H9 (cell line): ENCODE data around the gene ARL13B. TPM values are rescaled to one million over a fixed set of nuclear protein-coding genes. Genes with fewer than 3 reads are reported as not detected.
A peak's percentile ranks its signal among the peaks of the same experiment; 100 is the strongest.

ENCODE experiments used
- DNase-seq: peaks from one replicate; pipeline ENCODE4 v3.0.0-alpha.2; 2017
- H2AFZ ChIP-seq: one replicate; pipeline ENCODE4 v1.6.1; 2013; ENCODE audit warnings: mild to moderate bottlenecking, low read length, control low read depth, moderate library complexity
- H2AK5ac ChIP-seq: 2 replicates; pipeline ENCODE4 v1.6.1; 2013; ENCODE audit warnings: low read length, control low read depth, mixed read lengths; ENCODE audit not compliant: insufficient read length
- H2BK120ac ChIP-seq: one replicate; pipeline ENCODE4 v1.6.1; 2013; ENCODE audit warnings: low read depth, mild to moderate bottlenecking, low read length, control low read depth, inconsistent platforms; ENCODE audit not compliant: poor library complexity, severe bottlenecking
- H2BK12ac ChIP-seq: 2 replicates; pipeline ENCODE4 v1.6.1; 2013; ENCODE audit warnings: low read length, control low read depth, mixed read lengths, low read depth; ENCODE audit not compliant: insufficient read length
- H2BK15ac ChIP-seq: 2 replicates; pipeline ENCODE4 v1.6.1; 2013; ENCODE audit warnings: low read depth, low read length, control low read depth
- H2BK20ac ChIP-seq: one replicate; pipeline ENCODE4 v1.6.1; 2013; ENCODE audit warnings: low read depth, mild to moderate bottlenecking, low read length, control low read depth, inconsistent platforms; ENCODE audit not compliant: poor library complexity, severe bottlenecking
- H2BK5ac ChIP-seq: 2 replicates; pipeline ENCODE4 v1.6.1; 2013; ENCODE audit warnings: low read length, control low read depth, mixed read lengths; ENCODE audit not compliant: insufficient read length
- H3K14ac ChIP-seq: 2 replicates; pipeline ENCODE4 v1.6.1; 2013; ENCODE audit warnings: low read length, control low read depth; ENCODE audit not compliant: insufficient read depth
- H3K18ac ChIP-seq: 2 replicates; pipeline ENCODE4 v1.6.1; 2013; ENCODE audit warnings: low read depth, mild to moderate bottlenecking, mixed read lengths, low read length, control low read depth; ENCODE audit not compliant: insufficient read length
- H3K23ac ChIP-seq: 2 replicates; pipeline ENCODE4 v1.6.1; 2013; ENCODE audit warnings: low read length, control low read depth, mixed read lengths, low read depth; ENCODE audit not compliant: insufficient read length
- H3K23me2 ChIP-seq: 2 replicates; pipeline ENCODE4 v1.6.1; 2013; ENCODE audit warnings: low read depth, mild to moderate bottlenecking, mixed read lengths, low read length, control low read depth; ENCODE audit not compliant: insufficient read length, poor library complexity, severe bottlenecking
- H3K27ac ChIP-seq: 2 replicates; pipeline ENCODE4 v1.5.1; 2013; ENCODE audit warnings: low read length, control low read depth, mixed read lengths, low read depth; ENCODE audit not compliant: insufficient read length
- H3K27me3 ChIP-seq: 2 replicates; pipeline ENCODE4 v1.6.1; 2013; ENCODE audit warnings: low read length, control low read depth, inconsistent platforms; ENCODE audit not compliant: insufficient read depth
- H3K4ac ChIP-seq: 2 replicates; pipeline ENCODE4 v1.6.1; 2013; ENCODE audit warnings: low read depth, mild to moderate bottlenecking, control low read depth, inconsistent platforms, low read length, moderate library complexity
- H3K4me1 ChIP-seq: 2 replicates; pipeline ENCODE4 v1.6.1; 2013; ENCODE audit warnings: low read length, control low read depth, inconsistent platforms; ENCODE audit not compliant: insufficient read depth
- H3K4me2 ChIP-seq: 2 replicates; pipeline ENCODE4 v1.6.1; 2013; ENCODE audit warnings: low read length, control low read depth, mixed read lengths; ENCODE audit not compliant: insufficient read length, insufficient read depth
- H3K56ac ChIP-seq: 2 replicates; pipeline ENCODE4 v1.6.1; 2013; ENCODE audit warnings: low read depth, mild to moderate bottlenecking, mixed read lengths, low read length, control low read depth; ENCODE audit not compliant: insufficient read length
- H3K79me1 ChIP-seq: 2 replicates; pipeline ENCODE4 v1.6.1; 2013; ENCODE audit warnings: low read depth, mild to moderate bottlenecking, moderate library complexity, low read length, control low read depth, inconsistent platforms; ENCODE audit not compliant: insufficient read depth, poor library complexity, severe bottlenecking
- H3K79me2 ChIP-seq: 2 replicates; pipeline ENCODE4 v1.6.1; 2013; ENCODE audit warnings: low read length, control low read depth, inconsistent platforms; ENCODE audit not compliant: insufficient read depth
- H3K9ac ChIP-seq: 2 replicates; pipeline ENCODE4 v1.6.1; 2013; ENCODE audit warnings: low read length, control low read depth, mixed read lengths; ENCODE audit not compliant: insufficient read length; ENCODE audit errors: extremely low read depth
- H3K9me3 ChIP-seq: one replicate; pipeline ENCODE4 v1.6.1; 2013; ENCODE audit warnings: low read depth, low read length, inconsistent platforms; ENCODE audit not compliant: control insufficient read depth
- H3T11ph ChIP-seq: one replicate; pipeline ENCODE4 v1.6.1; 2013; ENCODE audit warnings: mild to moderate bottlenecking, low read length, control low read depth, inconsistent platforms
- H4K20me1 ChIP-seq: one replicate; pipeline ENCODE4 v1.6.1; 2013; ENCODE audit not compliant: control insufficient read depth, insufficient read length, insufficient read depth
- H4K5ac ChIP-seq: 2 replicates; pipeline ENCODE4 v1.6.1; 2013; ENCODE audit warnings: low read depth, mild to moderate bottlenecking, mixed read lengths, low read length, control low read depth; ENCODE audit not compliant: insufficient read length
- H4K8ac ChIP-seq: replicated peaks from 2 replicates; pipeline ENCODE4 v1.6.1; 2013; ENCODE audit warnings: low read length, control low read depth, mixed read lengths, low read depth; ENCODE audit not compliant: insufficient read length
- H4K91ac ChIP-seq: 2 replicates; pipeline ENCODE4 v1.6.1; 2013; ENCODE audit warnings: low read depth, mild to moderate bottlenecking, moderate library complexity, mixed read lengths, low read length, control low read depth; ENCODE audit not compliant: insufficient read length
- H3K27ac Mint-ChIP-seq, 3 experiments: 2 replicates in 2 of 3; 3 replicates in 1 of 3; pipeline ENCODE4 v1.8.0; 2020 to 2021; ENCODE audit warnings: mixed read lengths in 3 of 3, mild to moderate bottlenecking in 1 of 3, moderate library complexity in 1 of 3
- H3K27me3 Mint-ChIP-seq: 2 replicates; pipeline ENCODE4 v1.8.0; 2021; ENCODE audit warnings: low read depth, mild to moderate bottlenecking, moderate library complexity, mixed read lengths
- H3K36me3 Mint-ChIP-seq, 3 experiments: 2 replicates in 2 of 3; 3 replicates in 1 of 3; pipeline ENCODE4 v1.8.0; 2020 to 2021; ENCODE audit warnings: low read depth in 3 of 3, mixed read lengths in 3 of 3; ENCODE audit not compliant: insufficient read depth in 1 of 3
- H3K4me1 Mint-ChIP-seq, 2 experiments: 2 replicates each; pipeline ENCODE4 v1.8.0; 2020; ENCODE audit warnings: mixed read lengths in 2 of 2
- H3K4me3 Mint-ChIP-seq, 2 experiments: 2 replicates in 1 of 2; 3 replicates in 1 of 2; pipeline ENCODE4 v1.8.0; 2020 to 2021; ENCODE audit warnings: mild to moderate bottlenecking in 2 of 2, mixed read lengths in 2 of 2, moderate library complexity in 1 of 2
- H3K9me3 Mint-ChIP-seq, 2 experiments: 2 replicates in 1 of 2; 3 replicates in 1 of 2; pipeline ENCODE4 v1.8.0; 2020; ENCODE audit warnings: mild to moderate bottlenecking in 2 of 2, mixed read lengths in 2 of 2, moderate library complexity in 1 of 2
- CTCF ChIP-seq: fragments of 200-600 bp; sonication (generic); conservative IDR thresholded peaks from 3 replicates; pipeline ENCODE4 v1.8.0; 2021; ENCODE audit warnings: antibody characterized with exemption, mild to moderate bottlenecking
- WGBS: extraction: QIAGEN DNeasy Blood & Tissue Kit; methylation state at CpG from one replicate; pipeline ENCODE4 v1.1.7; 2013; ENCODE audit warnings: missing lambda C conversion rate, low lambda C conversion rate, mixed read lengths; ENCODE audit not compliant: insufficient read length; ENCODE audit errors: extremely low coverage; 5-methylcytosine and 5-hydroxymethylcytosine counted together
- total RNA-seq: library from RNA; stranded (reverse); gene quantifications from 2 replicates; pipeline ENCODE4 v1.2.1, GENCODE V29; 2021

ARL13B gene
- total RNA-seq, 1 experiment from 2014 or later = 7.9 TPM

GRCh38 chr3:94028093-94028837 is 48.3 kb downstream of the ARL13B start, which contains the start of gene STX19:
TSS of gene STX19 (minus strand) at chr3:94028597. CDS start at chr3:94015269, 13,328 bp downstream.
- Mint-ChIP-seq H3K4me3 (no peak within 1 kb of the TSS), H3K27ac (peak within 1 kb of the TSS in 1 of 3 experiments; percentile 4; a peak in 1 of 7 replicates), H3K27me3 (no peaks in the 10 kb centered on the region), H3K36me3 (no peaks in the 10 kb centered on the region), H3K9me3 (no peaks in the 10 kb centered on the region), H3K4me1 (peaks cover 4 to 5% of the 10 kb centered on the region in 2 experiments; a peak in 2 of 4 replicates)
- no peak within 1 kb of the TSS for H3K23ac ChIP-seq
- no peak within 1 kb of the TSS for H3K4me2 ChIP-seq
- H3K23me2 ChIP-seq = no peaks in the 10 kb centered on the region
- no peaks in the 10 kb centered on the region for H3K9me3 ChIP-seq
- no peak within 1 kb of the TSS for H3K18ac ChIP-seq
- H2BK120ac ChIP-seq = no peak within 1 kb of the TSS
- H2BK5ac ChIP-seq = no peak within 1 kb of the TSS
- no peak within 1 kb of the TSS for H2AK5ac ChIP-seq
- no peak within 1 kb of the TSS for H4K5ac ChIP-seq
- no peak within 1 kb of the TSS for H2AFZ ChIP-seq
- H3K4ac ChIP-seq = no peak within 1 kb of the TSS
- H4K91ac ChIP-seq = no peak within 1 kb of the TSS
- no peak within 1 kb of the TSS for H3K27ac ChIP-seq
- no peak within 1 kb of the TSS for H3K9ac ChIP-seq
- H4K20me1 ChIP-seq = no peaks in the 10 kb centered on the region
- H3K27me3 ChIP-seq = no peaks in the 10 kb centered on the region
- no peaks in the 10 kb centered on the region for H3K79me2 ChIP-seq
- no peak for TF ChIP-seq CTCF
- no peak within 1 kb of the TSS for H3K56ac ChIP-seq
- no peak within 1 kb of the TSS for H2BK20ac ChIP-seq
- no peak for DNase-seq
- no peak within 1 kb of the TSS for H3K14ac ChIP-seq
- no peaks in the 10 kb centered on the region for H3K79me1 ChIP-seq
- no peaks in the 10 kb centered on the region for H3K4me1 ChIP-seq
- H4K8ac ChIP-seq = no peak within 1 kb of the TSS
- no CpG with 5 or more reads among the region's 8 CpGs for WGBS
- no peak within 1 kb of the TSS for H2BK15ac ChIP-seq
- H2BK12ac ChIP-seq = no peak within 1 kb of the TSS
- H3T11ph ChIP-seq = no peak within 1 kb of the TSS
